ENCODE measurements around the gene INCA1.

GRCh38 chr17:5000237-5000639, 2.9 kb upstream of the INCA1 start:
- TF ChIP-seq EZH2 (IDR thresholded peaks at IDR 0.05; ENCODE audit: borderline replicate concordance, low read depth, low read length, severe bottlenecking): no peak
- no peak for TF ChIP-seq POLR2A (IDR thresholded peaks at IDR 0.05; ENCODE audit: low read depth, low read length)
- no peak for TF ChIP-seq MYC (IDR thresholded peaks at IDR 0.05; ENCODE audit: low read depth, low read length)
- no peak for TF ChIP-seq CTCF (IDR thresholded peaks at IDR 0.05; ENCODE audit: extremely low read depth in 1 of 2, insufficient read depth in 1 of 2, low read depth in 1 of 2, low read length in 2 of 2)
- no peak for TF ChIP-seq MAX (IDR thresholded peaks at IDR 0.05; ENCODE audit: insufficient read depth, insufficient read length)
- no peak for TF ChIP-seq POLR2AphosphoS5 (IDR thresholded peaks at IDR 0.05; ENCODE audit: insufficient read depth, low read depth, low read length)
